GM19351 (cell line): Measurements from ENCODE around the gene TNFAIP3.
"Not testable (repeated sequence)": the region's sequence is repeated elsewhere in the genome, so short reads cannot be mapped to it uniquely, and the experiment has no call there.

Experiments used
- ATAC-seq: cut with Tn5 transposase; IDR thresholded peaks from one replicate; pipeline ENCODE4 v1.9.1; 2021; ENCODE audit warnings: mild to moderate bottlenecking, moderate library complexity; ENCODE audit not compliant: unreplicated experiment

Gene TNFAIP3

GRCh38 chr6:137866914-137867684 is at the start of gene TNFAIP3:
Gene TNFAIP3 (plus strand): TSS chr6:137867259. CDS start chr6:137871228, 3,969 bp downstream.
- peak; percentile 66 for ATAC-seq

- no peak for ATAC-seq
Observed at GRCh38 chr6:137818440-137818839, 48.6 kb upstream of the TNFAIP3 start.

GRCh38 chr6:137819740-137820139 is 47.3 kb upstream of the TNFAIP3 start:
- ATAC-seq = no peak

- ATAC-seq = no peak
Observed at GRCh38 chr6:137820425-137820824, 46.6 kb upstream of the TNFAIP3 start.

- ATAC-seq = no peak
Observed at GRCh38 chr6:137820952-137821351, 46.1 kb upstream of the TNFAIP3 start.

GRCh38 chr6:137821491-137821890 is 45.6 kb upstream of the TNFAIP3 start:
- ATAC-seq = no peak

GRCh38 chr6:137823826-137824555 is 43.1 kb upstream of the TNFAIP3 start:
- no peak for ATAC-seq

- no peak for ATAC-seq
Observed at GRCh38 chr6:137824556-137824879, 42.5 kb upstream of the TNFAIP3 start.

- ATAC-seq = no peak
Observed at GRCh38 chr6:137824896-137825295, 42.2 kb upstream of the TNFAIP3 start.

GRCh38 chr6:137827411-137827940 is 39.6 kb upstream of the TNFAIP3 start:
- ATAC-seq = no peak

GRCh38 chr6:137827977-137828810 is 38.9 kb upstream of the TNFAIP3 start:
- peak; percentile 71 for ATAC-seq

GRCh38 chr6:137829641-137830083 is 37.4 kb upstream of the TNFAIP3 start:
- no peak for ATAC-seq

- no peak for ATAC-seq
Observed at GRCh38 chr6:137830511-137830911, 36.5 kb upstream of the TNFAIP3 start.

GRCh38 chr6:137832110-137832509 is 34.9 kb upstream of the TNFAIP3 start:
- no peak for ATAC-seq

- ATAC-seq = no peak
Observed at GRCh38 chr6:137834508-137834907, 32.6 kb upstream of the TNFAIP3 start.

GRCh38 chr6:137836788-137837187 is 30.3 kb upstream of the TNFAIP3 start:
- no peak for ATAC-seq

- ATAC-seq = not testable (repeated sequence)
Observed at GRCh38 chr6:137838090-137838489, 29.0 kb upstream of the TNFAIP3 start.

- not testable (repeated sequence) for ATAC-seq
Observed at GRCh38 chr6:137838597-137838996, 28.5 kb upstream of the TNFAIP3 start.

GRCh38 chr6:137839076-137839475 is 28.0 kb upstream of the TNFAIP3 start:
- no peak for ATAC-seq

- ATAC-seq = no peak
Observed at GRCh38 chr6:137840252-137840651, 26.8 kb upstream of the TNFAIP3 start.

GRCh38 chr6:137843211-137843610 is 23.8 kb upstream of the TNFAIP3 start:
- ATAC-seq = no peak
